ENCODE data around the gene TNFSF9.
A peak's percentile ranks its signal among the peaks of the same experiment; 100 is the strongest.

TNFSF9 gene, protein sequence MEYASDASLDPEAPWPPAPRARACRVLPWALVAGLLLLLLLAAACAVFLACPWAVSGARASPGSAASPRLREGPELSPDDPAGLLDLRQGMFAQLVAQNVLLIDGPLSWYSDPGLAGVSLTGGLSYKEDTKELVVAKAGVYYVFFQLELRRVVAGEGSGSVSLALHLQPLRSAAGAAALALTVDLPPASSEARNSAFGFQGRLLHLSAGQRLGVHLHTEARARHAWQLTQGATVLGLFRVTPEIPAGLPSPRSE

DNA sequence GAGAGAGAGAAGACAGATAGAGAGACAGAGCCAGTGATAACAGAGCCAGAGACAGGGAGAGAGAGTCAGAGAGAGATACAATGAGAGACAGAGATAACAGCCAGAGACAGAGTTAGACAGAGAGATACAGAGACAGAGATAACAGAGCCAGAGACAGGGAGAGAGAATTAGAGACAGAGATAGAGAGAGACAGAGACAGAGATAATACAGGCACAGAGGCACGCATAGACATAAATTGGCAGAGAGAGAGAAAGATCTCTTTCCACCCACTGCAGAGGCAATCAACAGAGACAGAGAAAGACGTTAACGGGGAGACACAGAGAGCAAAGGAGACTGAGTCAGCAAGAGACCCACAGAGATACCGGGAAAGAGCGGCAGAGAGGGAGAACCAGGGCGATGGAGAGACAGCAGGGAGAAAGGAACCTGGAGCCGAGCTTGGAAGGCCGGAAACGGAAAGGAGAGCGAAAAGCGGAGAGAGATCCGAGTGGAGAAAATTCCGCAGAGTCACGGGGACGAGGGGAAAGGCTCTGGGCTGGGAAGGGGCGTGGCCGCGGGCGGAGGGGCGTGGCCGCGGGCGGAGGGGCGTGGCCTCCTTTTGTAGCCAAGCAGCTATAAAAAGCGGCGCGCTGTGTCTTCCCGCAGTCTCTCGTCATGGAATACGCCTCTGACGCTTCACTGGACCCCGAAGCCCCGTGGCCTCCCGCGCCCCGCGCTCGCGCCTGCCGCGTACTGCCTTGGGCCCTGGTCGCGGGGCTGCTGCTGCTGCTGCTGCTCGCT lies at the start of gene TNFSF9:
Gene TNFSF9, plus strand, starts transcription at position 641 of the 777 bp plus-strand sequence. Its CDS starts 11 bp downstream, at position 652.
- peak; percentile 89 for DNase-seq

GRCh38 chr19:6481541-6482342 lies 49.1 kb upstream of the TNFSF9 start, which contains the start of gene DENND1C:
Gene DENND1C (minus strand): TSS chr19:6481787. CDS start chr19:6481695, 92 bp downstream.
- DNase-seq = no peak

- no peak for DNase-seq
Observed at GRCh38 chr19:6482343-6482686, 48.5 kb upstream of the TNFSF9 start.

DNA sequence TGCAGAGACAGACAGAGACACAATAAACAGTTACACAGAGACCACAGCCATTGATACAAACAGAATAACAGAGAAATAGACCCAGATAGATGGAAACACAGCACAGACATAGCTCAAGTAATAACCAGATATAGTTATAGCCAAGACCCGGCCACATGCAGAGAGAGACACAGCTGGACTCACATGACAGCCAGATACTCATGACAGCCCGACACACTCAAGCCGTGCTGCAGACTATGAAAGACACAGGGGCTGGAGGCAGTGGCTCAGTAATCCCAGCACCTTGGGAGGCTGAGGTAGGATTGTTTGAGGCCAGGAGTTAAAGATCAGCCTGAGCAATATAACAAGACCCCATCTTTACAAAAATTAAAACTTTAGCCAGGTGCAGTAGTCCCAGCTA lies 47.6 kb upstream of the TNFSF9 start:
- DNase-seq = no peak

DNA sequence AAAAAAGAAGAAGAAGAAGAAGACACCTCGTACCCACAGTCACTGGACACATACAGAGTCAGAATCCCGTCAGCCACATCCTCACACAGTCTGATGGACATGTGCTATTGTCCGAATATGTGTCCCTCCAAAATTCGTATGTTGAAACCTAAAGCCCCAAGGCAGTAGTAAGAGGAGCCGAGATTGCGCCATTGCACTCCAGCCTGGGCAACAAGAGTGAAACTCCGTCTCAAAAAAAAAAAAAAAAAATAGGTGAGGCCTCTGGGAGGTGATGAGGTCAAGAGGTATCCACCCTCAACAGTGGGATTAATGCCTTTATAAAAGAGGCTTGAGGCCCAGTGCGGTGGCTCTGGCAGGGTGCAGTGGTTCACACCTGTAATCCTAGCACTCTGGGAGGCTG lies 46.6 kb upstream of the TNFSF9 start:
- no peak for DNase-seq

GRCh38 chr19:6484831-6485230 lies 46.0 kb upstream of the TNFSF9 start:
- DNase-seq = no peak

DNA sequence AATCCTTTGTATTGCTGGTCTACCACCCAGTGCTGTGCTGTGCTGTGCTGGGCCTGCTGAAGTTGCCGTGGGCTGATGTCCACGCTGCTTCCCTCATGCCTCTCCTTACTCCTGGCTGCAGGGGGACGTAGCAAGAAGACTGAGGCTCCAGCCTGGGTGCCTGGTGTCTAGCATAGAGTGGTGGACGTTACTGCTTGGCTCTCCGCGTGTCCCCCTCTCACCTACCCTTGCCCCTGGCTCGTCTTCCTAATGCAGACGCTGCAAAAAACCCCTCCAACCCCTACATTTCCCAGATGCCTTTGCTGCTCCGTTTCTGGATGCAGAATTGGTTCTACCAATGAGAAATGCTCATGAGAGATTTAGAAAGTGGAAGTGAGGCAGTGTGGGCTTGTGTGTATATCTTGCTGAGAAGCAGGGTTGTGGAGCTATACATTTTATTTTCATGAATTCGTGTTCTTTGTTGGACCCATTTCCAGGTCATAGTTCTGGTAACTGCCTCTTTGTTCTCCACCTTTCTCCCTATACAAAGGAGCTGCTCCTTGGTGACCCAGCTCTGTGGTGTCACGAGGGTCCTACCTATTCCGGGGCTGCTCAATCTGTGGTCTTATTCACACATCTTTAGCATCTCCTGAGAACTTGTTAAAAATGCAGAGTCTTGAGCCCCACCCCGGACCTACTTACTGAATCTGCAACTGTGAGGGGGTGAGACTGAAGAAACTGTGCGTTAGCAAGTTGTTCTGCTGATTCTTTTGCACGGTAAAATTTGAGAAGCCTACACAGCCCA lies 41.4 kb upstream of the TNFSF9 start:
- no peak for DNase-seq

- no peak for DNase-seq
Observed at GRCh38 chr19:6490134-6490533, 40.7 kb upstream of the TNFSF9 start.

DNA sequence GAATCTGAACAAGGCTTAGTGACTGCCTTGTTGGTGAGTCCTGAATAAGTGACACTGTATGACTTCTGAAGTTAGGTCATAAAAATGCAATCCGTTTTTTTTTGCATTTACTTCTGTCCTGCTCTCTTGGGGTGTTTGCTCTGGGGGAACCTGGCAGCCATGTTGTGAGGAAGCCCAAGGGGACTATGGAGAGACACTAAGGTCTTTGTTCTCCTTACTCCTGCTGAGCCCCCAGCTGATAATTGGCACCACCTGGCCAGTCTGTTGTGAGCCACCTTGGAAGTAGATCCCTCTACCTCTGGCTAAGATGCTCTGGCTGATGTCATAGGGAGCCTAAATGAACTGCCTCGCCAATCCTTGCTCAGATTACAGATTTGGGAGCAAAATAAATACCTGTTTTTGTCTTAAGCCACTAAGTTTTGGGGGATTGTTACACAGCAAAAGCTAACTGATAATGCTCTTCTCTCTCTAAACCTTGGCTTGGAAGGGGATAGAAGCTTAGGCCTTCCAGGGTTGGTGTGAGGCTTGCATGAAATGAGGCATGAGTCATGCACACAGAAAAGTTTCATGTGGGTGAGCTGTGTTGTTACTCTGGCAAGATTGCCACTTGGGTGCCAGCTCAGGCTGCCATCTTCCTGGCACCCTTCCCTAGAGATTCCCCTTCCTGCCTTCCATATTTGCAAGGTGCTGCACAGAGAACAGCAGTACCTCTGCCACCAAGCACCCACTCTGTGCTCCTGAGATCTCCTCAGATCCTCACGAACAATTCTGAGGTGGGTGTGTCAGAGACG lies 38.8 kb upstream of the TNFSF9 start:
- no peak for DNase-seq

DNA sequence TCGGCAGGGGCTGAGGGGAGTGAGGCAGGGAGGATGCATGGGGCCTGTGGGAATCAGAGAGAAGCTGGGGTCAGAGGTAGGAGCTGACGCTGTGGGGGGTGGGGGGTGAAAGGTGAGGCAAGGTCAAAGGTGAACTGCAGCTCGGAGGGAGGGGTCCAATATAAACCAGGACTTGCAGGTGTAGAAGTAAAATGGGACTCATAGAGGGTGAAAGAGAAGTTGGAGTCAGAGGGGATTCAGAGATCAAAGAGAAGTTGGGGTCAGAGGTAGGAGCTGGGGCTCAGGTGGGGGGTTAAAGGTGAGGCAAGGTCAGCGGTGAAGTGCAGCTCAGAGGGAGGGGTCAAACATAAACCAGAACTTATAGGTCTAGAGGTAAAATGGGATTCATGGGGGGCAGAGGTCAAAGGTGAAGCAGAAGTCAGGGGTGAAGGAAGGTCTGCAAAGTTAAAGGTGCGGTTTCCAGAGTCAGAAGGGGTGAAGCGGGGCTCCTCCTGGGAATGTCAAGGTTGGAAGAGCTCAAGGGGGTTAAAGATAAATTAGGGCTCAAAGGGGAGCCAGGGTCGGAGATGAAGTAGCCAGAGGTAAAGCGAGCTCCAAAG lies 36.3 kb upstream of the TNFSF9 start:
- no peak for DNase-seq

DNA sequence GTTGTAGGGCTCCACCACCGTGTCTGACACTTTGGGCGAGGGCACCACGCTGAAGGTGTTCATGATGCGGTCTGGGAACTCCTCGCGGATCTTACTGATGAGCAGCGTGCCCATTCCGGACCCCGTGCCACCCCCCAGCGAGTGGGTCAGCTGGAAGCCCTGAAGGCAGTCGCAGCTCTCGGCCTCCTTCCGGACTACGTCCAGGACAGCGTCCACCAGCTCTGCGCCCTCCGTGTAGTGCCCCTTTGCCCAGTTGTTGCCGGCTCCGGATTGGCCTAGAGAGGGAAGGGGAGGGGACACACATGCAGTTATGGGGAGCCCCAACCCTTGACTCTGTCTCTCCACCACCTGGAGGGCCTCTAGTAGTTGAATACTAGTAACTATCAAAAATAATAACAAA lies 34.9 kb upstream of the TNFSF9 start:
- no peak for DNase-seq

DNA sequence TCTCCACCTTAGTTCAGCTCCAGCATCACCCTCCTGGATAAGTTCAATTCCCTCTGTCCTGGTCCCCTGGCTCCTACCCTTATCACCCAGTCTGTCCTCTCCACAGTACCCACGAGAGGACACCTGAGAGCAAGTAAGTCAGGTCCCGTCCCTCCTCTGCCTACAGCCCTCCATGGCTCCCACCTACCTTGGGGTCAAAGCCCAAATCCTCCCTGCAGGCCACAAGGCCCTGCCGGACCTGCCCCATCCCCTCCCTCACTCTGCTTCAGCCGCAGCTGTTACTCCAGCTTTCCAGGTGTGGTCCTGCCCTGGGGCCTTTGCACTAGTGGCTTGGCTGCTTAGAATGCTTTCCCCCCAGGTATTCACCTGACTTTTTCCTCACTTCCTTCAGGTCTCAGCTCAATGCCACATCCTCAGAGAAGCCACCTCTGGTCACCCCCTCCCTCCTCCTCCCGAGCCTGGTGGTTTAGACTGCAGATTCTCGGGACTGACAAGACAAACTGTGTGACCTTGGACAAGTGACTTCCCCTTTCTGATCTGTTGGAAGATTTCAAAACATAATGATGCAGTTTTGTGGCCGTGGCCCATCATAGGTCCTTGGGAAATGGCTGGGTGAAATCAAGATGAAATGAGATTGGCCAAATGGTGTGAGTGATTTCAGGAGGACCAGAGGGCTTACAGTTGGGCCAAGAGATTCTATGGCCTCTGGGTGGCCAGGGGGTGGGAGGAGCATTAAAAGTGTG lies 32.4 kb upstream of the TNFSF9 start:
- DNase-seq = no peak

GRCh38 chr19:6499052-6499790 lies 31.6 kb upstream of the TNFSF9 start:
- DNase-seq = no peak

DNA sequence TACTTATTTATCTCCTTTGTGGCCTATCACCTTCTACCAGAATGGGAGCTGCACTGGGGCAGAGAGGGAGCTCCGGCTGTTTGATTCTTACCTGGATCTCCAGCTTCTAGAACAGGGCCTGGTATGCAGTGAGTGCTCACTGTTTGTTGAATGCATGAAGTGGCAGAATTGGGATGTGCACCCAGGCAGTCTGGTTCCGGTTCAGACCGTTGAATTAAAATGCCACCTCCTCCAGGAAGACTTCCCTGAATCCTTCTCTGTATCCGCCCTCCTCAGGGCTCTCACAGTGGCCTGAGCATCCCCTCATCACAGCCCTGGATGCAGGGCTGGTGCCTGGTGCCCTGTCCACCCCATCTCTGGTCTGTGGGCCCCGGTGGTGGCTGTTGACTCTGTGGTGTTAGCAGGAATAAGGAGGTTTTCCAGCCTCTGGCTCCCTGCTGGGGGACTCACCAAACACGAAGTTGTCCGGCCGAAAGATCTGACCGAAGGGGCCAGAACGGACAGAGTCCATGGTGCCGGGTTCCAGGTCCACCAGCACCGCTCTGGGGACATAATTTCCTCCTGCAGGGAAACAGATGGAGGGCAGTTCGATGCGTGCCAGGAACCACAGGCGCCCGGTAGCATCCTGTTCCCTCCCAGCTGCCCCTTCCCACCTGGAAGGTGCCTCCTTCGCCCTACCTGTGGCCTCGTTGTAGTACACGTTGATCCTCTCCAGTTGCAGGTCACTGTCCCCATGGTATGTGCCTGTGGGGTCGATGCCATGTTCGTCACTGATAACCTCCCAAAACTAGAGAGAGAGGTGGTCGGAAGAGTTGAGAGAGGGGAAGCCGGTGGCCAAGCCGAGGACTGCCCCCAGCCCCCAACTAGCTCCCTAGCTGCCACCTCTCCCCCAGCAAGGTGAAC lies 29.7 kb upstream of the TNFSF9 start:
- DNase-seq = no peak

GRCh38 chr19:6501740-6502648 lies 28.8 kb upstream of the TNFSF9 start, which contains the start of gene TUBB4A:
Gene TUBB4A (minus strand): TSS chr19:6502309. CDS start chr19:6502212, 97 bp downstream.
- DNase-seq = no peak

GRCh38 chr19:6503407-6504201 lies 27.2 kb upstream of the TNFSF9 start:
- DNase-seq = no peak
